B cell (primary cell): ENCODE data around the gene BNIP3. TPM values are rescaled to one million over a fixed set of nuclear protein-coding genes. Genes with fewer than 3 reads are reported as not detected.

Experiments used
- ATAC-seq: fragments of 200-7000 bp; cut with Tn5 transposase; one replicate; pipeline ENCODE4 v1.10.0; 2021; ENCODE audit warnings: low read depth, mild to moderate bottlenecking, moderate number of reproducible peaks, moderate library complexity
- CTCF ChIA-PET: fragments of 350-600 bp; sonication (Branson Sonifier 250); formaldehyde crosslinking; loops from one replicate; lab custom pipeline; 2021; ENCODE audit warnings: antibody characterized with exemption, inconsistent platforms; lab: Charles Lee
- POLR2A ChIA-PET: fragments of 350-600 bp; sonication (Branson Sonifier 250); formaldehyde crosslinking; loops from one replicate; lab custom pipeline; 2021; ENCODE audit warnings: antibody characterized with exemption; lab: Charles Lee
- DNase-seq: peaks from one replicate; pipeline ENCODE4 v3.0.0; 2013
- H2AFZ ChIP-seq: 2 replicates; pipeline ENCODE4 v1.6.1; 2012; ENCODE audit warnings: mild to moderate bottlenecking, low read depth, low read length; ENCODE audit not compliant: insufficient read depth, poor library complexity, severe bottlenecking
- H3K27ac ChIP-seq, 2 donors: 1 replicate in 1 of 2; 2 replicates in 1 of 2; pipeline ENCODE4 v1.5.1; 2012 to 2013; ENCODE audit warnings: low read length in 2 of 2, mild to moderate bottlenecking in 2 of 2, moderate library complexity in 1 of 2
- H3K27me3 ChIP-seq, 4 experiments: fragments of 200-600 bp in 1 of 4; sonication (generic) in 1 of 4; replicated peaks in 1 of 4; 1 replicate in 2 of 4; 2 replicates in 2 of 4; pipeline versions ENCODE4 v1.6.1 to v1.7.0; 2013 to 2016; ENCODE audit warnings: low read length in 3 of 4, mild to moderate bottlenecking in 2 of 4, mixed read lengths in 1 of 4, moderate library complexity in 1 of 4; ENCODE audit not compliant: insufficient read depth in 4 of 4, control insufficient read depth in 3 of 4; ENCODE audit errors: control extremely low read depth in 1 of 4
- H3K36me3 ChIP-seq, 2 experiments: replicated peaks in 1 of 2; 1 replicate in 1 of 2; 2 replicates in 1 of 2; pipeline versions ENCODE4 v1.6.1 to v1.7.1; 2013; ENCODE audit warnings: low read length in 1 of 2; ENCODE audit not compliant: insufficient read depth in 2 of 2, control insufficient read depth in 1 of 2; ENCODE audit errors: control extremely low read depth in 1 of 2, extremely low read depth in 1 of 2
- H3K4me1 ChIP-seq, 2 donors: fragments of 200-600 bp in 1 of 2; sonication (generic) in 1 of 2; 1 replicate in 1 of 2; 2 replicates in 1 of 2; pipeline versions ENCODE4 v1.5.1 to v1.6.1; 2013 to 2017; ENCODE audit warnings: low read length in 2 of 2; ENCODE audit not compliant: control insufficient read depth in 2 of 2, insufficient read depth in 2 of 2
- H3K4me2 ChIP-seq: replicated peaks from 2 replicates; pipeline ENCODE3; 2012; ENCODE audit warnings: mild to moderate bottlenecking, low read depth, low read length; ENCODE audit not compliant: poor library complexity, severe bottlenecking
- H3K4me3 ChIP-seq, 5 experiments: fragments of 200-600 bp in 1 of 5; sonication (generic) in 1 of 5; 1 replicate in 3 of 5; 2 replicates in 2 of 5; pipeline versions ENCODE4 v1.5.1 to v1.7.0; 2011 to 2016; ENCODE audit warnings: low read length in 4 of 5, mild to moderate bottlenecking in 4 of 5, low read depth in 2 of 5, control low read depth in 1 of 5, moderate library complexity in 1 of 5; ENCODE audit not compliant: insufficient read depth in 1 of 5; ENCODE audit errors: control extremely low read depth in 1 of 5, extremely low read depth in 1 of 5
- H3K79me2 ChIP-seq: fragments of 200-600 bp; sonication (generic); one replicate; pipeline ENCODE4 v1.6.0; 2016; ENCODE audit warnings: low read length; ENCODE audit not compliant: control insufficient read depth, insufficient read depth
- H3K9ac ChIP-seq: fragments of 200-600 bp; sonication (generic); 2 replicates; pipeline ENCODE4 v1.6.1; 2017; ENCODE audit warnings: mild to moderate bottlenecking, low read length, moderate library complexity
- H3K9me3 ChIP-seq, 3 donors: one replicate each; pipeline versions ENCODE4 v1.6.1 to v1.7.1; 2013; ENCODE audit warnings: low read length in 2 of 3; ENCODE audit not compliant: control insufficient read depth in 2 of 3, insufficient read depth in 1 of 3; ENCODE audit errors: control extremely low read depth in 1 of 3
- H4K20me1 ChIP-seq: 2 replicates; pipeline ENCODE4 v1.6.0; 2012; ENCODE audit warnings: mild to moderate bottlenecking, low read length; ENCODE audit not compliant: insufficient read depth, control insufficient read depth, poor library complexity, severe bottlenecking
- H3K27ac Mint-ChIP-seq: one replicate; pipeline ENCODE4 v1.8.0; 2021; ENCODE audit warnings: mixed read lengths
- H3K27me3 Mint-ChIP-seq: one replicate; pipeline ENCODE4 v1.8.0; 2021; ENCODE audit warnings: mixed read lengths
- H3K4me1 Mint-ChIP-seq: one replicate; pipeline ENCODE4 v1.8.0; 2021; ENCODE audit warnings: mixed read lengths
- H3K4me3 Mint-ChIP-seq: one replicate; pipeline ENCODE4 v1.8.0; 2021; ENCODE audit warnings: mixed read lengths
- H3K9me3 Mint-ChIP-seq: one replicate; pipeline ENCODE4 v1.8.0; 2022; ENCODE audit warnings: mixed read lengths; ENCODE audit not compliant: insufficient read depth
- EZH2 ChIP-seq: IDR thresholded peaks from 2 replicates; pipeline ENCODE4 v1.6.1; 2012; ENCODE audit warnings: borderline replicate concordance, low read depth, mild to moderate bottlenecking, moderate library complexity, low read length; ENCODE audit not compliant: insufficient read depth, poor library complexity, severe bottlenecking
- WGBS: methylation state at CpG from one replicate; pipeline ENCODE4 v1.1.5; 2013; ENCODE audit warnings: missing lambda C conversion rate; ENCODE audit not compliant: insufficient coverage; 5-methylcytosine and 5-hydroxymethylcytosine counted together
- intact Hi-C: fragments of 100-400 bp; cut with micrococcal nuclease; formaldehyde crosslinking; loops from one replicate; pipeline ENCODE4 v1.10.0; 2022
- polyA plus RNA-seq: library from polyadenylated mRNA; depleted of rRNA; stranded (reverse); fragments of >200 nt; gene quantifications from 2 replicates; pipeline ENCODE4 v1.2.3, GENCODE V29; 2012
- total RNA-seq, 2 donors: library from RNA; stranded (reverse); fragments of 120-200 nt in 1 of 2; gene quantifications; 1 replicate in 1 of 2; 2 replicates in 1 of 2; pipeline versions ENCODE4 v1.2.3 to v1.2.4, GENCODE V29; 2013 to 2022
- TF ChIP-seq, protein P1 (sequence below): fragments of 200-600 bp; IDR thresholded peaks from one replicate; pipeline ENCODE4 v1.8.0; 2022; ENCODE audit warnings: antibody characterized with exemption, mild to moderate bottlenecking

The BNIP3 gene
- total and polyA plus RNA-seq, 2 donors (not counting 1 experiment from before 2014, with no cell fraction given): 7.1 to 10.9 TPM

DNA sequence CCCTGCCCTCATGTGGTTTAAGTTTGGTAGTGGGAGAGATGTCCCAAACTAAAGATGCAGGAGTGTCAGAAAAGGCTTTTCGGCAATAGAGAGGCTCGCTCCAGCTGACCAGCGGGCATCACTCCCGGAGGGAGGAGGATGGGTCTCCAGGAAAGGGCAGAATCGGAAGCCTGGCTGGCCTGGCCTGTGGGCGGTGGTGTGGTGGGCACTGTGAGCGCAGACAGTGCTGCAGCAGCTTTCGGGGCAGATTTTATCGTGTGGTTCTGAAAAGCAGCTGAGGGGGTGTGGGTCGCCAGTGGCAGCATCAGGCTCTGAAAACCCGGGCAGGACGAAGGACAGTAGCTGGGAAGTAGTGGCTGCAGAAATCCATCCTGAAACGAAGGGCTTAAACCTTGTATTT, 12.8 kb downstream of the BNIP3 start:
- no peak overlapping the region for H3K4me3 ChIP-seq
- peaks cover 0 to 18% of the 10 kb centered on the region in 2 experiments for H3K36me3 ChIP-seq
- no peaks in the 10 kb centered on the region for H3K79me2 ChIP-seq
- TF ChIP-seq, protein P1, sequence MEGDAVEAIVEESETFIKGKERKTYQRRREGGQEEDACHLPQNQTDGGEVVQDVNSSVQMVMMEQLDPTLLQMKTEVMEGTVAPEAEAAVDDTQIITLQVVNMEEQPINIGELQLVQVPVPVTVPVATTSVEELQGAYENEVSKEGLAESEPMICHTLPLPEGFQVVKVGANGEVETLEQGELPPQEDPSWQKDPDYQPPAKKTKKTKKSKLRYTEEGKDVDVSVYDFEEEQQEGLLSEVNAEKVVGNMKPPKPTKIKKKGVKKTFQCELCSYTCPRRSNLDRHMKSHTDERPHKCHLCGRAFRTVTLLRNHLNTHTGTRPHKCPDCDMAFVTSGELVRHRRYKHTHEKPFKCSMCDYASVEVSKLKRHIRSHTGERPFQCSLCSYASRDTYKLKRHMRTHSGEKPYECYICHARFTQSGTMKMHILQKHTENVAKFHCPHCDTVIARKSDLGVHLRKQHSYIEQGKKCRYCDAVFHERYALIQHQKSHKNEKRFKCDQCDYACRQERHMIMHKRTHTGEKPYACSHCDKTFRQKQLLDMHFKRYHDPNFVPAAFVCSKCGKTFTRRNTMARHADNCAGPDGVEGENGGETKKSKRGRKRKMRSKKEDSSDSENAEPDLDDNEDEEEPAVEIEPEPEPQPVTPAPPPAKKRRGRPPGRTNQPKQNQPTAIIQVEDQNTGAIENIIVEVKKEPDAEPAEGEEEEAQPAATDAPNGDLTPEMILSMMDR: no peak
- no peak for TF ChIP-seq EZH2
- H3K9ac ChIP-seq: no peak overlapping the region
- H3K4me1 Mint-ChIP-seq: peaks cover 2% of the 10 kb centered on the region
- no peaks in the 10 kb centered on the region for H3K27me3 ChIP-seq
- ChIA-PET POLR2A (no interaction called here), CTCF (no interaction called here)
- no peaks in the 10 kb centered on the region for H3K27me3 Mint-ChIP-seq
- H3K27ac ChIP-seq: no peak overlapping the region
- H3K9me3 Mint-ChIP-seq: no peaks in the 10 kb centered on the region
- peaks cover 0 to 3% (median 0%) of the 10 kb centered on the region in 3 donors for H3K9me3 ChIP-seq
- no peak for DNase-seq
- H3K4me3 Mint-ChIP-seq: no peak overlapping the region
- no peaks in the 10 kb centered on the region for H4K20me1 ChIP-seq
- H3K27ac Mint-ChIP-seq: no peak overlapping the region
- no peak overlapping the region for H3K4me2 ChIP-seq
- H2AFZ ChIP-seq: no peak overlapping the region
- ATAC-seq: no peak
- no peaks in the 10 kb centered on the region for H3K4me1 ChIP-seq
- intact Hi-C loops: no loop called here
- WGBS: over 99% methylated on average over 13 of the region's 13 CpGs

DNA sequence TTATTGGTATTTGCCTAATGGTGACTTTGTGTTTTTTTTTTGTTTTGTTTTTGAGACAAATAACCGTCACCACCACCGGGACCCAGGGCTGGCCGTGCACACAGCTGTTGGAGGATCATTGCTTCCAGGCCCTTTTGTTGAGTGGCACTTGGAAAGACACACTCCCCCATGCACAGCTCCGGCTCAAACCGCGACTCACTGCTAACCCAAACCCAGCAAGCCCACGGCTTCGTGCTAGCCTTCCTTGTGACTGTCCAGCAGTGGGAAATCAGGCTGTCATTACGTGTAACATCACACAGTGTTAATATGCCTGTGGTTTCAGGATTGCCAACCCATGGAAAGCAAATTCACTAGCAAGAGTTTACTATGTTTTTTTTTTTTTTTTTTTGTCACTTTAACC, 17.4 kb downstream of the BNIP3 start:
- no peaks in the 10 kb centered on the region for H3K27me3 Mint-ChIP-seq
- Histone ChIP-seq H4K20me1 (no peaks in the 10 kb centered on the region), H3K27ac (no peak overlapping the region), H3K79me2 (no peaks in the 10 kb centered on the region), H3K4me2 (no peak overlapping the region), H3K4me1 (no peaks in the 10 kb centered on the region), H3K9me3 (no peaks in the 10 kb centered on the region), H3K9ac (no peak overlapping the region), H3K27me3 (no peaks in the 10 kb centered on the region), H3K36me3 (peaks cover 0 to 9% of the 10 kb centered on the region in 2 experiments), H2AFZ (no peak overlapping the region), H3K4me3 (no peak overlapping the region)
- no peaks in the 10 kb centered on the region for H3K4me1 Mint-ChIP-seq
- no peak overlapping the region for H3K27ac Mint-ChIP-seq
- H3K4me3 Mint-ChIP-seq: no peak overlapping the region
- intact Hi-C loops: no loop called here
- DNase-seq (no peak), ATAC-seq (no peak)
- CTCF ChIA-PET: no interaction called here
- H3K9me3 Mint-ChIP-seq: no peaks in the 10 kb centered on the region
- TF ChIP-seq, protein P1: no peak
- TF ChIP-seq EZH2: no peak
- POLR2A ChIA-PET: no interaction called here
- 98% methylated on average over 6 of the region's 9 CpGs for WGBS
